Stimulated activated CD4-positive, alpha-beta T cell treated with anti-CD3 and anti-CD28 coated beads, TNF-alpha, amount 100 ng/mL, for 4 hours (primary cell): Measurements from ENCODE around the gene RHOT1.

Experiments
- DNase-seq, 3 experiments: peaks; one replicate each; pipeline ENCODE4 v3.0.0-alpha.2; 2020; ENCODE audit warnings: low read depth in 3 of 3

The RHOT1 gene

DNA sequence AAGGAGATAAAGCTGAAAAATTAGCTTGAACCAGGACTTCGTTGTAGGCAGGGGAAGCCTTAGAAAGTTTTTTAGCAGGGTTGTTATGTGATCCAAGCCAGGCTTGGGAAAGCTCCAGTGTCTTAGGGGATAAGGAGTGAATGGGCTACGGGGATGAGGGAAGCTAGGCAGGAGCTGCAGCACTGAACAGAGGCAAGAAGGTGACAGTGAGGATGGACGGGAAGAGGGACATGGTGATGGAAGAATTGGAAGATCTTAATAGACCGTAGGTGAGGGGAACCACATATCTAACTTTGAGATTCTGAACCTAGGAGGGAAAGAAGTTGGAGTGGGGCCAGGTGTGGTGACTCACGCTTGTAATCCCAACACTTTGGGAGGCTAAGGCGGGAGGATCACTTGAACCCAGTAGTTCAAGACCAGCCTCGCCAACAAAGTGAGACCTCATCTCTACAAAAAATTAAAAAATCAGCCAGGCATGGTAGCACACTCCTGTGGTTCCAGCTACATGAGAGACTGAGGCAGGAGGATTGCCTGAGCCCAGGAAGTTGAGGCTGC, 126.5 kb downstream of the RHOT1 start:
- DNase-seq: no peak

DNA sequence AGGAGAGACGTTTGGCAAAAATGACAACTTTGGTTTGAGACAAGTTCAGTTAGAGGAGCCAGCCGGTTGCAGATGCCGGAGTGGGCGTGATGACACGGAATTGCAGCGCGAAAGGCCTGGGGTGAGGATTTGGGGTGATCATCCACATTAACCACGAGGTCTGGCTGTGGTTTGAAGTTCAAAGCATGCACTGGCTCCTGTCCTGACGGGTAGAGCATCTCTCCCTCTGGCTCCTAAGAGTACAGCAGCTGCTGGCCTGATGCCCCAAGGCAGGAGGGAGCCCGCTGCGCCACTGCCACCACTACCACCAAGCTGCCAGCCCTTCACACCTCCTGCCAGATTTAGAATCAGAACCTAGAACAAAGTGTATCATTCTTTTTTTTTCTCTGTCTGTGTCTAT, 127.1 kb downstream of the RHOT1 start:
- DNase-seq: no peak

DNA sequence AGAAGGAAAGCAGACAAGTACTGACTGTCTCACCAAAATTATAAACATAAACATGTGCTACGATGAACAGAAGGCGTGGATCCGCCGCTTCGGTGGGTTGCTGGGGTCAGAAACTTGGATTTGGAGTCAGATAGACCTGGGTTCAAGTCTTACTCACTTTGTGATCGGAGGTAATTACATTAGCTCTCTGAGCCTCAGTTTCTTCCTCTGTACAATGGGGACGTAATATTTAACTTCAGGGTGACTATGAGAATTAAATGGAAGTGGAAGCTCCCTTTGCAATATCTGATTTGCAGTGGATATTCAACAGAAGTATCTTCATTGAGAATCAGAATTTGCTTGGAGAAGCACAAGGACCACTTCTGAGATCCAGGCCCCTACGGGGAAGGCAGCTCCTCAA, 129.5 kb downstream of the RHOT1 start:
- no peak for DNase-seq

DNA sequence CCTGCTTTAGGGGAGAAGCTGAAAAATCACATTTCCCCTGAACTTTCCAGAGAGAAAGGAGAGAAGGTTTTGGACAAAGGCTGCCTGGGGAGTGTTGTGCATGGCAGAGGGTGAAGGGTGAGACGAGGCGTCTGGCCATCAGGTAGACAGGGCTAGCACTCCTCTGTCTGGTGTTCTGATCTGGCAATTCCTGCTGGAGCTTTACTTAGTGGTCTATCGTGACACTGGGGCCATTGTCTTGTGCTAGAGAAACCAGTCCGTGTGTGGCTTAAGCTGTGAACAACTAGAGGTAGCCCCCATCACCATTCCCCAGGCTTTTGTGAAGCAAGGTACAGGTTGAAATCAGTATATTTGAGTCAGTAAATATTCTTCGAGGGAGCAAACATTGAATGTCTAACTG, 131.8 kb downstream of the RHOT1 start:
- no peak for DNase-seq

DNA sequence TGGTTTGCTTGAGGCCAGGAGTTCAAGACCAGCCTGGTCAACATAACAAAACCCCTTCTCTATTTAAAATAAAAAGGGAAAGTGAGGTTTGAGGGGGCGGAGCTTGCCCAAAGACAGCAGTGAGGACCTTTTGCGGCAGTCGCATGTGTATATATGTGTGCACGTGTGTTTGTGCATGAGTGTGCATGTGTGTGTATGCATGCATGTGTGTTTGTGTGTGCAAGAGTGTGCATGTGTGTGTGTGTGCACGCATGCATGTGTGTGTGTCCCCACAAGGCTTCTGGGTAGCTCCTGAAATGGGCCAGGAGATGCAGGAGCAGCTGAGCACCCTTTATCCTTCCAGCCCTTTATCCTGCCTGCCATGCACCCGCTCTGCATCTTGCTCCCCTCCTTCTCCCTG, 132.3 kb downstream of the RHOT1 start:
- DNase-seq: no peak
